Stimulated activated CD4-positive, alpha-beta T cell treated with anti-CD3 and anti-CD28 coated beads, Interleukin-1b, Interleukin-23, amount 100 ng/mL, for 1 hour (primary cell): Measurements from ENCODE around the gene CRYAA.
"Not testable (repeated sequence)": the region's sequence is repeated elsewhere in the genome, so short reads cannot be mapped to it uniquely, and the experiment has no call there.

Experiments
- DNase-seq, 2 donors: peaks; one replicate each; pipeline ENCODE4 v3.0.0-alpha.2; 2020; ENCODE audit warnings: low read depth in 2 of 2

The CRYAA gene, protein sequence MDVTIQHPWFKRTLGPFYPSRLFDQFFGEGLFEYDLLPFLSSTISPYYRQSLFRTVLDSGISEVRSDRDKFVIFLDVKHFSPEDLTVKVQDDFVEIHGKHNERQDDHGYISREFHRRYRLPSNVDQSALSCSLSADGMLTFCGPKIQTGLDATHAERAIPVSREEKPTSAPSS

GRCh38 chr21:43168708-43169107 lies at the start of gene CRYAA:
CRYAA (plus strand) TSS chr21:43169008; CDS start chr21:43169100, 92 bp downstream.
- DNase-seq = not testable (repeated sequence)

DNA sequence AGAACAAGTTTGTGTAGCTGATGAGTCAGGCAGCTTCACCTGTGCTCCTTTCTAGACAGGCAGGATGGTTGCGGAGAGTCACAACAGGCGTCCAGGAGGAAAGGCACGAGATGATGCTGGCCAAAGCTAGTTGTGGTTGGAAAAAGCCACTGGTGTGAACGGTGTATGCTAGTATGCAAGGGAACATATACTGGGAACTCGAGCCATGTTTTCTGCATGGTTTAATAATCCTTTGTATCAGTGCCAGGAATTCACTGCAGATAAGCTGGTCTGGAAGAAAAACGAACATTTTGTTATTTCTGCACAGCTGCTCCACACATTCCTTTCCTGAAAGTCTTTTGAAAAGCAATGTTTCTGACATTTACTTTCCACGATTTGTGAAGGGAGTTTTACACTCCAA lies 38.7 kb upstream of the CRYAA start:
- DNase-seq = not testable (repeated sequence)

- not testable (repeated sequence) for DNase-seq
These were observed 34.3 kb upstream of the CRYAA start for GRCh38 chr21:43134520-43134919.

GRCh38 chr21:43138944-43139343 lies 29.9 kb upstream of the CRYAA start:
- DNase-seq = not testable (repeated sequence)

- not testable (repeated sequence) for DNase-seq
These were observed 27.4 kb upstream of the CRYAA start for GRCh38 chr21:43141407-43141806.

- not testable (repeated sequence) for DNase-seq
These were observed 22.2 kb upstream of the CRYAA start for GRCh38 chr21:43146637-43147036.

DNA sequence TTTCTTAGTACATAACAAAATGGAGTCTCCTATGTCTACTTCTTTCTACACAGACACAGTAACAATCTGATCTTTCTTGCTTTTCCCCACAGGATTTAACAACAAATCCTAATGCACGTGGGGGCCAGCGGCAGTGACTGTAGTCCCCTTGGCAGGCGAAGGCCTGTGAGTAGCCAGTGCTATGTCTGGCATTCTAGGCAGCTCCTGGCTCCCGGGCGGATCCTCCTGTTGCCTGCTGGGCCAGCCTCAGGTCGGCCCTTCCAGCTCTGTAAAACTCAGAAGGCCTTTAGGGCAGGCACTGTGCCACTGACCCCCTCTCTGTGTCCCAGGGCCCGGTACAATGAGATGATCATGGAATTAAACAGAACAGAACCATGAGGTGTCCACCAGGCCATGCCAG lies 20.8 kb upstream of the CRYAA start:
- DNase-seq = not testable (repeated sequence)

DNA sequence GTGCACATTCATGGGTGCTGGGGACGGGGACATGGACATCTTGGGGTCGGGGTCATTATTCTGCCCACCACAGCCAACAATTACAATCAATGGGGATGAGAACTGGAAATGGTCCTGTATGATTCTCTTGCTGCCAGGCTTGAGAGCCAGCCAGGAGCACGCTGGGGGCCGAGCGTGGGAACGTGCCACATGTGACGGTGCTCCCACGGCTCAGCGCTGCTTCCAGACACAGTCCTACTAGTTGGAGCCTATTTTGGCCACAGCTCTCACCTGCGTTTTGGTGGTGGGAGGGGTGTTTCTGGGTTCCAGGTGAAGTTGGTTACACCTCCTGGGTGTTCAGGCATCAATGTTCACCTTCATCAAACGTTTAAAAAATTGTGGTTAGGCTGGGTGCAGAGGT lies 19.5 kb upstream of the CRYAA start:
- not testable (repeated sequence) for DNase-seq

DNA sequence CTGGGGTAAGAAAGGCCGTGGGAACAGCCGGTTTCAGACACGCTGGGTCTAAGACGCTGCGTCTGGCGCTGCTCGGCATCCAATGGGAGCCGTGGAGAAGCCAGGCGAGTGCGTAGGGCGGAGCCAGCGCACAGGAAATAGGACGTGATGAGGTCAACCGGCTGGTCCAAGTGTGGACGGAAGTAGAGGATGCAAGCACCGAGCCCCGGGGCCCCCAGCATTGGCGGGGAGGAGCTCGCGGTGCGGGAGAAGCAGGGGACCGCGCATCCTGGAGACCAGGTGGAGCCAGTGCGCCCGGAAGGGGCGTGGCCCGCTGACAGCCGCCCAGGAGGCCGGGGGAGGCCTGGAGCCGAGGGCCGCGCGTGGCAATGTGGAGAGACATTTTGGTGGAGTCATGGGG lies 15.2 kb upstream of the CRYAA start:
- not testable (repeated sequence) for DNase-seq

GRCh38 chr21:43159279-43160175 lies 9.3 kb upstream of the CRYAA start:
- not testable (repeated sequence) for DNase-seq

GRCh38 chr21:43161826-43162707 lies 6.7 kb upstream of the CRYAA start:
- not testable (repeated sequence) for DNase-seq

DNA sequence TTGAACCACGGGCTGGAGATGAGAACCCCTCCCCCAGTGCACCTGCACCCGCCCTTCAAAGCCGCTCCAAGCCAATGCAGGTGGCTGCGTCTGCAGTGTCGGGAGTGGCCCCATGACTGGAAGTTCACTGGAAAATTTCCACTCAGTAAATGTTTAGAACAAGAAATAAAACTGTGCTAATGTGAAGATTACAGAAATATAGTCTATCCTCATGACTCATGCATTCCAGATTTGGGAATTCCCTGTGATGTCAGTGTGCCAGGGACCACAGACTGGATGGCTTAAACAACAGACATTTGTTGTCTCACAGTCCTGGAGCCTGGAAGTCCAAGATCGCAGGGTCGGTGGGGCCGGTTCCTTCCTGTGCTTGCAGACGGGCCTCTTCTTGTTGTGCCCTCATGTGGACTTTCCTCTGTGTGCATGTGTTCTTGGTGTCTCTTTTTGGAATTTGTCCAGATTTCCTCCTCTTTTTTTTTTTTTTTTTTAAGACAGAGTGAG lies 6.1 kb upstream of the CRYAA start:
- not testable (repeated sequence) for DNase-seq

- not testable (repeated sequence) for DNase-seq
These were observed 4.0 kb upstream of the CRYAA start for GRCh38 chr21:43164823-43165222.

GRCh38 chr21:43165734-43166133 lies 3.1 kb upstream of the CRYAA start:
- not testable (repeated sequence) for DNase-seq

GRCh38 chr21:43169230-43169886 lies 550 bp downstream of the CRYAA start:
- DNase-seq = not testable (repeated sequence)

- not testable (repeated sequence) for DNase-seq
These were observed 1.1 kb downstream of the CRYAA start for GRCh38 chr21:43169891-43170290.

GRCh38 chr21:43172812-43173211 lies 4.0 kb downstream of the CRYAA start:
- not testable (repeated sequence) for DNase-seq

- not testable (repeated sequence) for DNase-seq
These were observed 4.6 kb downstream of the CRYAA start for GRCh38 chr21:43173438-43173837.

GRCh38 chr21:43173930-43174329 lies 5.1 kb downstream of the CRYAA start:
- DNase-seq = not testable (repeated sequence)

DNA sequence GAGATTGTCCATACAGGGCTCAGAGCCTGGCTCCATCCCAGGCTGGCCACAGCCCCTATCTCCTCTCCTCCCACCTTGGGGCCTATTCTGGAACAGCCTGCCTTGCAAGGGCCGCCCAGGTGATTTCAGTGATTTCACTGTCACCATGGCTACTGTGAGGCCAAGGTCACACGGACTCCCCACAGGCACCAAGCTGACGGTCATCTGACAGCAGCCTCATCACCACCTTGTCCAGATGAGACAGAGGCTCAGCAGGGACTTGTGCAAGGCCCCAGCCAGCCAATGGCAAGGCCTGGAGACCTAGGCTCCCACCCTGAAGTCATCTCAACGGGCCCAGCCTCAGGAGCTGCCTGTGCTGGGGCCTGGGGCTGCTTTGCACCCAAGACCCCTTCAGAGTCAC lies 6.2 kb downstream of the CRYAA start:
- not testable (repeated sequence) for DNase-seq

DNA sequence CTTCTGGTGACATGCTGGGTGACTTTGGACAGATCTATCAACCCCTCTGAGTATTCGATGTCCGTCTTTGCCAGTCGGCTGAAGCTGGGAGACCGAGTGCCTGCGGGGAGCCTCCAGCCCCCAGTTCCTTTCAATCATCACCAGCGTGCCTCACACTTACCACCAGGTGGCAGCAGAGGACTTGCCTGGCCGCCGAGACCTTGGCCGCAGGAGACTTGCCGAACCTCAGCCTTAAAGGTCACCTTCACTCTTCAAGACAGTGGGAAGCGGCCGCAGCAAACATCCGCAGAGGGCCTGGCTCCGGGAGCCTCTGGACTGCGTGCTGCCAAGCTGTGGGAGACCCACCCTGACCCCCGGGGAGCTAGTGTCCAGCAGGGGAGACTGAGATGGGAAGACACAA lies 7.8 kb downstream of the CRYAA start:
- not testable (repeated sequence) for DNase-seq
